NT2/D1 (cell line): Measurements from ENCODE around the gene NTF3.

Source experiments
- SUZ12 ChIP-seq: IDR thresholded peaks from 2 replicates; pipeline ENCODE4 v1.6.1; 2011; ENCODE audit not compliant: insufficient read length, insufficient read depth; ENCODE audit errors: extremely low read depth
- YY1 ChIP-seq: IDR thresholded peaks from 2 replicates; pipeline ENCODE4 v1.6.1; 2011; ENCODE audit not compliant: insufficient read length, insufficient read depth

GRCh38 chr12:5500331-5500659 is 68.4 kb downstream of the NTF3 start:
- no peak for TF ChIP-seq SUZ12
- TF ChIP-seq YY1 = no peak
